HG03575 (cell line): ENCODE results near the gene C1orf198.

Experiments used
- ATAC-seq: cut with Tn5 transposase; IDR thresholded peaks from one replicate; pipeline ENCODE4 v1.9.1; 2021; ENCODE audit not compliant: unreplicated experiment, insufficient number of reproducible peaks, low FRiP score; ENCODE audit errors: extremely low read depth

The C1orf198 gene

GRCh38 chr1:230894664-230895063 lies 26.3 kb upstream of the C1orf198 start:
- no peak for ATAC-seq

- ATAC-seq: no peak
Observed at GRCh38 chr1:230894032-230894431, 25.7 kb upstream of the C1orf198 start.

- ATAC-seq: no peak
Observed at GRCh38 chr1:230892018-230892491, 23.7 kb upstream of the C1orf198 start.

GRCh38 chr1:230891413-230891812 lies 23.1 kb upstream of the C1orf198 start:
- ATAC-seq: no peak

- no peak for ATAC-seq
Observed at GRCh38 chr1:230884646-230885045, 16.3 kb upstream of the C1orf198 start.

GRCh38 chr1:230883967-230884366 lies 15.6 kb upstream of the C1orf198 start:
- no peak for ATAC-seq

GRCh38 chr1:230879778-230880177 lies 11.5 kb upstream of the C1orf198 start:
- no peak for ATAC-seq

- no peak for ATAC-seq
Observed at GRCh38 chr1:230878591-230878990, 10.3 kb upstream of the C1orf198 start.

- no peak for ATAC-seq
Observed at GRCh38 chr1:230877924-230878590, 9.7 kb upstream of the C1orf198 start.

- no peak for ATAC-seq
Observed at GRCh38 chr1:230877146-230877923, 9.0 kb upstream of the C1orf198 start.

- ATAC-seq: no peak
Observed at GRCh38 chr1:230876660-230877059, 8.3 kb upstream of the C1orf198 start.

- ATAC-seq: no peak
Observed at GRCh38 chr1:230875370-230875769, 7.0 kb upstream of the C1orf198 start.

GRCh38 chr1:230870916-230871315 lies 2.6 kb upstream of the C1orf198 start:
- no peak for ATAC-seq

GRCh38 chr1:230869500-230869899 lies 1.2 kb upstream of the C1orf198 start:
- ATAC-seq: no peak

GRCh38 chr1:230868736-230869385 lies 540 bp upstream of the C1orf198 start:
- ATAC-seq: no peak

- ATAC-seq: no peak
Observed at GRCh38 chr1:230867101-230867902, 1.0 kb downstream of the C1orf198 start.

GRCh38 chr1:230866171-230867070 lies 1.9 kb downstream of the C1orf198 start:
- ATAC-seq: no peak
